ENCODE data around the gene ARPC2. TPM values are rescaled to one million over a fixed set of nuclear protein-coding genes. Genes with fewer than 3 reads are reported as not detected.
A peak's percentile ranks its signal among the peaks of the same experiment; 100 is the strongest.

Gene ARPC2
- total and polyA plus RNA-seq, 2 donors: 292 to 368 TPM

DNA sequence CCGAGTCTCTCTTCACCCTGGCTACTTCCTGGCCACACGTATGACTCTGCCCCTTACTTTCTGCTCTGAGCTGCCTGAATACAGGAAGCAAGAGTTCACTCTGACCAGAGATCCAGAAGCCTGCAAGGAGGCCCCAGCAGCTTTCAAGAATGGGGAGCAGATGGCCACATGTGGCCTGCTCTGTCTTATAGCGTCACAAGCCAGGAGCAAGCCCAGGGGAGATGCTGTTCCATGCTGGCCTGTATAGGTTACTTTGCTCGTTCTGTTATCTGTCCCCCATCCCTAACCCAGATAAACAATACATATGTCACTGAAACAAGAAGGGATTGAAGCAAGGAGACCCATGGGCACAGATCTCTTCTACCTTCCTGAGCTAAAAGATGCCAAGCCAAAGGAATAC is 57.6 kb downstream of the ARPC2 start:
- peak overlapping the region in 1 of 2 donors; percentile 34 for H3K27ac ChIP-seq (ENCODE audit: low read depth in 1 of 2, low read length in 1 of 2)
- H3K4me3 ChIP-seq (ENCODE audit: low read length in 2 of 2): no peak overlapping the region
- H3K4me1 ChIP-seq (ENCODE audit: control insufficient read depth in 2 of 2, insufficient read depth in 2 of 2, low read length in 2 of 2): peaks cover 9 to 23% of the 10 kb centered on the region in 2 donors
- peaks cover 63 to 64% of the 10 kb centered on the region in 2 donors for H3K36me3 ChIP-seq (ENCODE audit: control insufficient read depth in 2 of 2, insufficient read depth in 2 of 2, low read length in 1 of 2)
- peaks cover 0 to 6% of the 10 kb centered on the region in 2 donors for H3K9me3 ChIP-seq (ENCODE audit: control insufficient read depth in 2 of 2, insufficient read depth in 1 of 2, low read length in 1 of 2)
- WGBS: 95% methylated on average over 4 of the region's 4 CpGs
- DNase-seq (ENCODE audit: low read depth in 6 of 9, low spot score in 9 of 9): no peak
- H3K27me3 ChIP-seq (ENCODE audit: control insufficient read depth in 2 of 2, insufficient read depth in 1 of 2, low read length in 1 of 2): no peaks in the 10 kb centered on the region

DNA sequence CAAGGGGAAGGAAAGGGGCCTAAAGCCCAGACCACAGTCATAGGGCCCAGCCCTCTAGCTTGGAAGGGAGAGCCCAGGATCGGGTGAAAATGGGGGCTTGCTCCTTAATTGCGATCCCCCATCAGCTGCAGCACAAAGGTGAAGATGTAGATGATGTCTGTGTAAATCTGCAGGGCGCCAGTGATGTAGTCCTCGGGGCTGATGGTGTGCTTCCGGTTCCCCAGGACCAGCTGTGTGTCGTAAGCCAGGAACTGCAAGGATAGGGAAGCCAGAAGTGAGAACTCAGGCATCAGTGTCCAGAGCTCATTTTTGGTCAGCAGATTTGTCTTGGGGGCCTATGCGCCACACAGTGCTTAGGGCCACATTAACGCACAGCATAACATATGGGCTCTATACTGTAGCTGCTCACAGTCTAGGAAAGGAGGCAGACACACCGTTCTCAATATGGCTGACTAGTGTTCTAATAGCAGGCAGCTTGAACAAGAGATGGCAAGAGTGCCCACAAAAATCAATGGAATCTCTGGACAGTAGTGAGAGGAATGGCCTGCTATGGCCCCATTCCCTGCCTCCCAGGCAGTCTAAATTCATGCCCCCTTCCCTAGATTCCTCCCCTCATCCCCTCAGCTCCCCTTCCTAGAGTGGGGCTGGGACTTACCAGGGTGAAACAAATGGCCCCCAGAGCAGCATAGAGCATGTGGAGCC is 58.5 kb downstream of the ARPC2 start:
- DNase-seq (ENCODE audit: low read depth in 6 of 9, low spot score in 9 of 9): no peak
- Histone ChIP-seq H3K27ac (ENCODE audit: low read depth in 1 of 2, low read length in 1 of 2) (no peak overlapping the region), H3K4me3 (ENCODE audit: low read length in 2 of 2) (no peak overlapping the region), H3K4me1 (ENCODE audit: control insufficient read depth in 2 of 2, insufficient read depth in 2 of 2, low read length in 2 of 2) (peaks cover 9 to 23% of the 10 kb centered on the region in 2 donors), H3K27me3 (ENCODE audit: control insufficient read depth in 2 of 2, insufficient read depth in 1 of 2, low read length in 1 of 2) (no peaks in the 10 kb centered on the region), H3K9me3 (ENCODE audit: control insufficient read depth in 2 of 2, insufficient read depth in 1 of 2, low read length in 1 of 2) (no peaks in the 10 kb centered on the region), H3K36me3 (ENCODE audit: control insufficient read depth in 2 of 2, insufficient read depth in 2 of 2, low read length in 1 of 2) (peaks cover 72 to 73% of the 10 kb centered on the region in 2 donors)
- 95% methylated on average over 9 of the region's 9 CpGs for WGBS

DNA sequence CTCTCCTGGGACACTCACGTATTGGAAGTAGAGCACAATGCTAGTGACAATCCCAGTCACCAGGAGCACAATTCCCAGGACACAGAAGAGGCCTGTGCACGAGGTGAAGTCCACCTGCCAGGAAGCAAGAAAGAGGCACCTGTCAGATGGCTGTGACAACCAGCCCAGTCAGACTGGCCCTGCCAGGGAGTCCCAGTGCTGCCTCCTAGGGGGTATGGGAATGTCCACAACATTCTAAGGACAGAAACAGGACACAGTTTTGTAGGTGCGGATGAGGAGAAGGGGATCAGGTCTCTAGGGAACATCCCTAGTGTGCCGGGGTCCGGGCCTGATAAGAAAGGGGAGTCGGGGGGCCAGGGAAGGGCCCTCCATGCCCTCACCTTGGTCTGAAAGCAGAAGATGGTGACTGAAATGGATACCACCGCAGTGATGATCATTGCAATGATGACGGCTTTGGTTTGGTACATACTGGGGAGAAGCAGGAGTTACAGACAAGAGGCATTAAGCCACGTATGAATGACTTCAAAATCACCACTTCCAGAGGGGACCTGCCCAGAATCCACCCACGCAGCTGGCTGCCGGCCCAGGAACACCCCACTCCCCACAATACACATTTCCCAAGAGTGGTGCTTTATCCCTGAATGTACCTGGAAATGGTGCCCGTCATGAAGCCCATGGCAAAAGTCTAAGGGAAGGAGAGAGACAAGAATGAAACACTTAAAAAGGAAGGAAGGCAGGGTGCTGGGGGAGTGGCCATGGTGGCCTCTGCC is 60.2 kb downstream of the ARPC2 start:
- 97% methylated on average over 12 of the region's 12 CpGs for WGBS

DNA sequence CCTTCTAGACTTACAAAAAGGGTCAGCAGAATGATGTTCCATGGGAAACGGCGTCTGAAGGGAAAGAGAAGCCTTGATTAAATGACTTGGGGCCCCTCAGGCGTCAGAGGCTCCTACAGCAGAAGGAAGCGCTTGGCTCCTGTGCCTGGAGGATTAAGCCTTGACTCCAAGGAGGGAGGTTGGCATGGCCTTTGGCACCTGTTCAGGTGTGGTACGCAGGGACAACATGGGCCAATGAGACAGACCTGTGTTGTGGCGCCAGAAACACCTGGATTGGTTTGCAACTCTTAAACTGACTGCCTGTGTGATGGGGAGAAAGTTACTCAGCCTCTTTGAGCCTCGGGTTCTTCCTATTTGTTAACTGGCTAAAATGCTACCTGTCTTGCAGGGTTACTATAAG is 60.9 kb downstream of the ARPC2 start:
- 90% methylated on average over 7 of the region's 7 CpGs for WGBS
- Histone ChIP-seq H3K27ac (ENCODE audit: low read depth in 1 of 2, low read length in 1 of 2) (no peak overlapping the region), H3K4me3 (ENCODE audit: low read length in 2 of 2) (no peak overlapping the region), H3K27me3 (ENCODE audit: control insufficient read depth in 2 of 2, insufficient read depth in 1 of 2, low read length in 1 of 2) (no peaks in the 10 kb centered on the region), H3K36me3 (ENCODE audit: control insufficient read depth in 2 of 2, insufficient read depth in 2 of 2, low read length in 1 of 2) (peaks cover 81 to 88% of the 10 kb centered on the region in 2 donors), H3K4me1 (ENCODE audit: control insufficient read depth in 2 of 2, insufficient read depth in 2 of 2, low read length in 2 of 2) (peaks cover 0 to 11% of the 10 kb centered on the region in 2 donors), H3K9me3 (ENCODE audit: control insufficient read depth in 2 of 2, insufficient read depth in 1 of 2, low read length in 1 of 2) (no peaks in the 10 kb centered on the region)
- no peak for DNase-seq (ENCODE audit: low read depth in 6 of 9, low spot score in 9 of 9)

More for the DNA sequence above, 60.2 kb downstream of the ARPC2 start:
- Histone ChIP-seq H3K4me3 (ENCODE audit: low read length in 2 of 2) (no peak overlapping the region), H3K27ac (ENCODE audit: low read depth in 1 of 2, low read length in 1 of 2) (no peak overlapping the region), H3K9me3 (ENCODE audit: control insufficient read depth in 2 of 2, insufficient read depth in 1 of 2, low read length in 1 of 2) (no peaks in the 10 kb centered on the region), H3K36me3 (ENCODE audit: control insufficient read depth in 2 of 2, insufficient read depth in 2 of 2, low read length in 1 of 2) (peaks cover 80 to 81% of the 10 kb centered on the region in 2 donors), H3K4me1 (ENCODE audit: control insufficient read depth in 2 of 2, insufficient read depth in 2 of 2, low read length in 2 of 2) (peaks cover 0 to 12% of the 10 kb centered on the region in 2 donors), H3K27me3 (ENCODE audit: control insufficient read depth in 2 of 2, insufficient read depth in 1 of 2, low read length in 1 of 2) (no peaks in the 10 kb centered on the region)
- DNase-seq (ENCODE audit: low read depth in 6 of 9, low spot score in 9 of 9): no peak

DNA sequence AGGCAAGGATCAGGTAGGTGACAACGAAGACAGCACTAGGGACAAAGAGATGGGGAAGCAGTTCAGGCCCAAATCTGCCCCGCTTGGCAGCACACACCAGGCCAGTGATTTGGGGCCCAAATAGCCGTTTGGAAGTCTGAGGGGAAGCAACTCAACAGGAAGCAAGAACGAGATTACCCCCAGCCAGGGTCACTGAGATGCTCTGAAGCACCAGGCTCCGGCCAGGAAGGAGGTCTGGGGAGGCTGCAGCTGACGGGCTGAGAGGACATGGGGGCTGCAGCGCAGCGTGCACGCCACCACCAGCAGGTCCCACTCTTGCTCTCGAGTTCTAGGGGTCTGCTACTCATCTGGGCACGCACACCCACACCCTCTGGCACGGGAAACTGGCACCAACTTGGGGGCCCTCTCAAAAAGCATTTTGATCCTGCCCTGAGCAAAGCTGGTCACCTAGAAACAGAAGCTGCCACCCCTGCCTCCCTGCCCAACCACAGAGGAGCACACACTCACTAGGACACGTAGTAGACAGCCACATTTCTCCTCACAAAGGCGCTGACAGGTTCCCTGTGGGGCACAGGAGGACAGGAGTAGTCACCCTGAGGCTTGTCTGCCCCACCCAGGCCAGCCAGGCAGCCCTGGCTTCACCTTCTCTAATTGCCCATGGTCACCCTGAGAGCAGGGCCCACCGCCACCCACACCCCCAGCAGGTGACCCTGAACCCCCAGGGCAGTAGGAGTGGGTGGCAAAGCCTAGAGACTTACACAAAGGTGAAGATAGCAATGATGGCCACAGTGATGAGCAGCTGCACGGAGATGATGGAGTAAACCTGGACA is 61.8 kb downstream of the ARPC2 start:
- no peaks in the 10 kb centered on the region for H3K9me3 ChIP-seq (ENCODE audit: control insufficient read depth in 2 of 2, insufficient read depth in 1 of 2, low read length in 1 of 2)
- H3K4me1 ChIP-seq (ENCODE audit: control insufficient read depth in 2 of 2, insufficient read depth in 2 of 2, low read length in 2 of 2): peaks cover 0 to 16% of the 10 kb centered on the region in 2 donors
- WGBS: 97% methylated on average over 16 of the region's 16 CpGs
- H3K27ac ChIP-seq (ENCODE audit: low read depth in 1 of 2, low read length in 1 of 2): no peak overlapping the region
- no peaks in the 10 kb centered on the region for H3K27me3 ChIP-seq (ENCODE audit: control insufficient read depth in 2 of 2, insufficient read depth in 1 of 2, low read length in 1 of 2)
- peaks cover 79 to 92% of the 10 kb centered on the region in 2 donors for H3K36me3 ChIP-seq (ENCODE audit: control insufficient read depth in 2 of 2, insufficient read depth in 2 of 2, low read length in 1 of 2)
- no peak overlapping the region for H3K4me3 ChIP-seq (ENCODE audit: low read length in 2 of 2)
- no peak for DNase-seq (ENCODE audit: low read depth in 6 of 9, low spot score in 9 of 9)

DNA sequence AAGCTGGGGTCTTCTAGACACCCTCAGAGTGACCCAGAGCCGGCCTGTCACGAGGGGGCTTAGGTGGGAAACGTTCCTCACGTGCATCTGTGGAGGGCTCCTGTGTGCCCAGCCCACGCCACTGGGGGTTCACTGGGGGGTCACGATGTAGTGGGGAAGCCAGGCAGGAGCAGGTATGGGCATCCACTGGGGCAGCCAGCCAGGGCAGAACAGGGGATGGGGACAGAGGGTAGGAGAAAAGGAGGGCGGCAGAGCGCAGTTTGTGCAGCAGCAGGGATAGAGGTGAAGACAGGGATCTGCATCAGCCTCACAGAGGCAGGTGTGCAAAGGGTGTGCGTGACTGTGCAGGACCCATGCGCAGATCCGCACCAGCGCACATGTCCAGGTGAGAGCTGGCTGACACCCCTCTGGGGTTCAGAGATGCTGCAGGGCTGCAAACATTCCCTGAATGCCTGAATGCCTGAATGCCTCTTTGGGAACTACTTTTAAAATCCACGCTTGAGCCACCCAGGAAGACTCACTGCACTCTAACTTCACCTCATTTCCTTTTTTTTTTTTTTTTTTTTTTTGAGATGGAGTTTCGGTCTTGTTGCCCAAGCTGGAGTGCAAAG is 63.4 kb downstream of the ARPC2 start:
- Histone ChIP-seq H3K4me3 (ENCODE audit: low read length in 2 of 2) (no peak overlapping the region), H3K4me1 (ENCODE audit: control insufficient read depth in 2 of 2, insufficient read depth in 2 of 2, low read length in 2 of 2) (peaks cover 1 to 31% of the 10 kb centered on the region in 2 donors), H3K27ac (ENCODE audit: low read depth in 1 of 2, low read length in 1 of 2) (no peak overlapping the region), H3K9me3 (ENCODE audit: control insufficient read depth in 2 of 2, insufficient read depth in 1 of 2, low read length in 1 of 2) (no peaks in the 10 kb centered on the region), H3K27me3 (ENCODE audit: control insufficient read depth in 2 of 2, insufficient read depth in 1 of 2, low read length in 1 of 2) (no peaks in the 10 kb centered on the region), H3K36me3 (ENCODE audit: control insufficient read depth in 2 of 2, insufficient read depth in 2 of 2, low read length in 1 of 2) (peaks cover 63 to 83% of the 10 kb centered on the region in 2 donors)
- DNase-seq (ENCODE audit: low read depth in 6 of 9, low spot score in 9 of 9): no peak
- WGBS: 94% methylated on average over 14 of the region's 14 CpGs

DNA sequence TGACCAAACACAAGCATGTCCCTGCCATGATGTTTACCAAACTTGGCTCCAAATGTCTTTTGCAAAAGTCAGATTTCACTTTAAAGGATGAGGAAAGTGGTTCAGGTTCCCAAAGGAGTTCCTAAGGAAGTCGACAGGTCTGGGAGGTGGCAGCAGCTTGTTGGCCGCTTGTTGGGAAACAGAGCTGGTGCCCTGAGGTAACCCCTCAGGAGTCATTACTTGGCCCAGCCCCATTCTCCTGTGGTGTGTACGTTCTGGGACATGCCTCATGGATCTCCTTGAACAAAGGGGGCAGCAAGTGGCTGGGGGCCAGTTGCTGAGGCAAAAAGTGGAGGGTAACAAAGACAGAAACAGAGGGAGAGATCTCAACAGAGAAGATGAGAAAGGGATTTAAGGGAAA is 64.5 kb downstream of the ARPC2 start:
- peaks cover 8 to 42% of the 10 kb centered on the region in 2 donors for H3K4me1 ChIP-seq (ENCODE audit: control insufficient read depth in 2 of 2, insufficient read depth in 2 of 2, low read length in 2 of 2)
- no peak overlapping the region for H3K4me3 ChIP-seq (ENCODE audit: low read length in 2 of 2)
- 94% methylated on average over 3 of the region's 3 CpGs for WGBS
- peaks cover 52 to 76% of the 10 kb centered on the region in 2 donors for H3K36me3 ChIP-seq (ENCODE audit: control insufficient read depth in 2 of 2, insufficient read depth in 2 of 2, low read length in 1 of 2)
- no peaks in the 10 kb centered on the region for H3K9me3 ChIP-seq (ENCODE audit: control insufficient read depth in 2 of 2, insufficient read depth in 1 of 2, low read length in 1 of 2)
- no peak for DNase-seq (ENCODE audit: low read depth in 6 of 9, low spot score in 9 of 9)
- H3K27ac ChIP-seq (ENCODE audit: low read depth in 1 of 2, low read length in 1 of 2): no peak overlapping the region
- H3K27me3 ChIP-seq (ENCODE audit: control insufficient read depth in 2 of 2, insufficient read depth in 1 of 2, low read length in 1 of 2): no peaks in the 10 kb centered on the region

DNA sequence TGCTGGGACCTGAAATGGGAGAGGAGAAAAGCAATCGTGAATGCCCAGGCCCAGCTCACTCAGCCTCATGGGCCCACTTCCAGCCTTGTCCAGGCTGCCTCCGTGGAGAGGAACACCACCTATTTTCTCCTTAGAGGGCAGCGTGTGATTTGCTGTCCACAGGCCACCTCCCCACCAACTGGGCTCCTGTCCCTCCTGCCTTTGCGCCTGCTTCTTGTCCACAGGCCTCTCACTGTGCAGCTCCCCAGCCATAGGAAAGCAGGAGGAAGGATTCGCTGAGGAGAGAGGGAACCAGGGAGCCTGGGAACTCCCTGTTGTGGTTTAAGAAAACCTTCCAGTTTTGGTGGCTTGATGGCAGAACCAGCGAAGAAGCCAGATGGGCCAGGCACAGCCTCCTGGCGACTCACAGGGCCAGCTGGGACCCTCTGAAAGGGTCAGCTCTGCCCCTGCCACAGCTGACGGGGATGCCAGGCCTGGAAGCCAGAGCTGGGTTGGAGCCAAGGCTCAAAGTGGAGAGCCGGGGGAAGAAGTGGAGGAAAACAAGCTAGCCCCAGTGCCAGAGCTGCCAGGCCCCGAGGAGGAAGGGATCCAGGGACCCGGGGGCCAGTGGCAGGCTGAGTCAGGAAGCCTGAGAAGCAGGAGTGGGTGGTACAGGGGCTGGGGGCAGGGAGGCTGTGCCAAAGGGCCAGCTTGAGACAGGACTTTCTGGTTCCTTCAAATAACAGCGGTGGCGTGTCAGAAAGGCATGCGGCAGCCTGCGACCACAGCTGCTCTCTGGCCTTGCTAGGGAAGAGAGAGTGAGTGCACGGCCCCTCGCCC is 65.4 kb downstream of the ARPC2 start:
- H3K27me3 ChIP-seq (ENCODE audit: control insufficient read depth in 2 of 2, insufficient read depth in 1 of 2, low read length in 1 of 2): no peaks in the 10 kb centered on the region
- H3K4me3 ChIP-seq (ENCODE audit: low read length in 2 of 2): no peak overlapping the region
- no peaks in the 10 kb centered on the region for H3K9me3 ChIP-seq (ENCODE audit: control insufficient read depth in 2 of 2, insufficient read depth in 1 of 2, low read length in 1 of 2)
- 92% methylated on average over 17 of the region's 17 CpGs for WGBS
- peak overlapping the region; percentile 63 to 71 for H3K27ac ChIP-seq (ENCODE audit: low read depth in 1 of 2, low read length in 1 of 2)
- no peak for DNase-seq (ENCODE audit: low read depth in 6 of 9, low spot score in 9 of 9)
- H3K36me3 ChIP-seq (ENCODE audit: control insufficient read depth in 2 of 2, insufficient read depth in 2 of 2, low read length in 1 of 2): peaks cover 44 to 67% of the 10 kb centered on the region in 2 donors
- peaks cover 17 to 51% of the 10 kb centered on the region in 2 donors for H3K4me1 ChIP-seq (ENCODE audit: control insufficient read depth in 2 of 2, insufficient read depth in 2 of 2, low read length in 2 of 2)

Measured in thymus (tissue), 11 donors.